HT-29 (cell line): Measurements from ENCODE around the gene ZFR. TPM values are rescaled to one million over a fixed set of nuclear protein-coding genes. Genes with fewer than 3 reads are reported as not detected.
"Not testable (repeated sequence)": the region's sequence is repeated elsewhere in the genome, so short reads cannot be mapped to it uniquely, and the experiment has no call there.

Experiments
- DNase-seq: peaks from one replicate; pipeline ENCODE4 v3.0.0-alpha.2; 2015; ENCODE audit warnings: low spot score
- total RNA-seq: library from RNA; depleted of rRNA; stranded (reverse); fragments of >200 nt; shearing (Covaris generic); gene quantifications from 2 replicates; pipeline ENCODE4 v1.2.3, GENCODE V29; 2014

The ZFR gene
- total RNA-seq, 1 experiment from 2014 or later, result 74.6 TPM

DNA sequence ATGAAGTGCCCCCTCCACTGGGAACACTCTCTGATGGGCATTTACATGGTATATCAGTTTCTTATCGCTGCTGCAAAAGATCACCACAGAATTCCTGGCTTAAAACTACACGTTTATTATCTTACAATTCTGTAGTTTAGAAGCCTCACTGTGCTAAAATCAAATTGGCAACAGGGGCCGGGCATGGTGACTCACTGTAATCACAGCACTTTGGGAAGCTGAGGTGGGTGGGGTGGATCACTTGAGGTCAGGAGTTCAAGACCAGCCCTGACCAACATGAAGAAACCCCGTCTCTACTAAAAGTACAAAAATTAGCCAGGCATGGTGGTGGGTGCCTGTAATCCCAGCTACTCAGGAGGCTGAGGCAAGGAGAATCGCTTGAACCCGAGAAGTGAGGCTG, 7.8 kb upstream of the ZFR start:
- not testable (repeated sequence) for DNase-seq

DNA sequence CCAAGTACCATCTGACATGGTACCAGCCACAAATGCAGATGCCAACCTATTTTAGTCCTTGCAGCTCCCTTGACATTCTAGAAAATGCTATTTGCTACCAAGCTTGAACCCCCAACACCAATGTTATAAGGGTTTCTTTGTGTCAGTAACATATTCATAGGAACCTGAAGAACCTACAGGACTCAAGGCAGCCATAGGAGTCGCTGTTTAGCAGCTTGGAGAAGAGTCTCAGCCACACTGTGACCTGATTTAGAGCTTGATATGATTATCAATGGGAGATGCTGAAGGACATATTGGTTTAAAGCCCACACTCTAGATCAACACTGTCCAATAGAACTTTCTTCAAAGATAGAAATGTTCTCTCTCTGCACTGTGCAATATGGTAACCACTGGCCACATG, 6.4 kb upstream of the ZFR start:
- DNase-seq, result peak; percentile 24

DNA sequence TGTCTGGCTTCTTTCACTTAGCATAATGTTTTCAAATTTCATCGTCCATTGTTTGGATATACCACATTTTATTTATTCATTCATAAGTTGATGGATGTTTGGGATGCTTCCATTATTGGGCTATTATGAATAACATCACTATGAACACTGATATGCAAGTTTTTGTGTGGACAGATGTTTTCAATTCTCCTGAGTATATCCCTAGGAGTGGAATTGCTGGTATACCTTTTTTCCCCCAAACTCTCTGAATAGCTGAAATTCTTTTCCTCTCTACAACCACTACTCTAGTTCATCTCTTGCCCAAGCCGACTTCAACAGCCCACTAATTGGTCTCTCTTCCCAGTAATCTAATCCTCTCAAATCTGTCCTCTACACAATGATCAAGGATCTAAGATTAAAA, 4.7 kb upstream of the ZFR start:
- DNase-seq, result no peak

DNA sequence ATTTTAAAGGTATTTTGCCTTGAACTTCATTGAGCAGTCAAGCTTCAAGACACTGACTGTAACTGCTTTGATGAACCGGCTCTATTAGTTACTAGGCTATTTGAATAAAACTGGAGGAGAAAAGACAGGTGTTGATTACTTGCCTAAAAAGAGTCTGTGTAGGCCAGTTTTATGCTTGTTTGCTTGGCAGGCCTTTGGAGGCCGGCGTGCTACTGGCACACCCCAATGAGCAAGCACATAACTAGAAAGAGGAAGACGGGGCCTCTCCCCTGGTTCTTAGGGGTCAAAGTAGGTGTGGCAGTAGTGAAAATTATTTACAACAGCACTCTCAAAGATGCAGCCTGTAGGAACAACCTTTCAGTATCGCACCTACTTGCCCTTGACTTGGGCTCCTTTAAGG, 2.1 kb upstream of the ZFR start:
- no peak for DNase-seq

DNA sequence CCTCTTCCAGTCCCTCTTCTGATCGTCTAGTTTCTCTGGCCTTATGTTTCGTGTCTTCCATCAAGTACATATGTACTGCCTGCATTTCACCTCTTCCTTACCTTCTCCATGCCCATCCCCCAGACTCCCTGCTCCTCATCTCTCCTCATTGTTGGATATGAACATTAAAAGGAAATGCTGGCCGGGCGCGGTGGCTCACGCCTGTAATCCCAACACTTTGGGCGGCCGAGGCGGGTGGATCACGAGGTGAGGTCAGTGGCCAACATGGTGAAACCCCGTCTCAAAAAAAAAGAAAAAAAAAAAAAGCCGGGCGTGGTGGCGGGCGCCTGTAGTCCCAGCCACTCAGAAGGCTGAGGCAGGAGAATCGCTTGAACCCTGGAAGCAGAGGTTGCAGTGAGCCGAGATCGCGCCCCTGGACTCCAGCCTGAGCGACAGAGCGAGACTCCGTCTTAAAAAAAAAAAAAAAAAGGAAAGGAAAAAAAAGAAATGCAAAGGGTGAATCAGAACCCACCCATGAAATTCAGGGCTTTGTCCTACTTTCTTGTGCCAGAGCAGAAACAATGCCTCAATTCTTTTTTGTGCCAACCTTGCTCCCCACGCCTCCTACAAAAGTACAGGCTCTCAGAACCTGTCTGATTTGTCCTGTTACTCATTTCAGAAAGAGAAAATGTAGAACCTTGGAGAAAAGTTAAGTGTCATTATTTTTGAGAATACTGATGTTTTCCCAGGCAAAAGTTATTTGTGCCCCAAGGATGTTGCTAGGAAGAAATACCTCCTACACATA, 1.5 kb upstream of the ZFR start:
- no peak for DNase-seq

DNA sequence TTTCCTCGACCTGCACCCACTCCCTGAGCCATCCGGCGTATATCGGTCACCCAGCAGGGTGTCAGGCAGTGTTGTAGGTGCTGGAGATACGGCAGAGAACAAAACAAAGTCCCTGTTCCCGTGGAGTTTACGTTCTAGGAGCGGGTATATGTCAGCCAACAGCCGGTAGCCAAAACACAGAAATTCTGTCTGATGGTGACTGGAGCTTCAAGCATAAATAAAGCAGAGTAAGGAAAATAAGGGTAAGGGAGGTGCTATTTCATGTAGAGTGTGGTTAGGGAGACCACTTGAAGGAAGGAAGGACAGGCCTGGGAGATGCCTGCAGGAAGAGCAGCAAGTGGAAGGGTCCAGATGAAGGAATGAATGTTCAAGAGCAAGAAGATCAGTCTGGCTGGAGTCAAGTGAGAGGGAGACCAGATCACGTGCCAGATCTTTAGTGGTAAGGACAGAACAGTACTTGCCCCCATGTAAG, 783 bp upstream of the ZFR start:
- no peak for DNase-seq

DNA sequence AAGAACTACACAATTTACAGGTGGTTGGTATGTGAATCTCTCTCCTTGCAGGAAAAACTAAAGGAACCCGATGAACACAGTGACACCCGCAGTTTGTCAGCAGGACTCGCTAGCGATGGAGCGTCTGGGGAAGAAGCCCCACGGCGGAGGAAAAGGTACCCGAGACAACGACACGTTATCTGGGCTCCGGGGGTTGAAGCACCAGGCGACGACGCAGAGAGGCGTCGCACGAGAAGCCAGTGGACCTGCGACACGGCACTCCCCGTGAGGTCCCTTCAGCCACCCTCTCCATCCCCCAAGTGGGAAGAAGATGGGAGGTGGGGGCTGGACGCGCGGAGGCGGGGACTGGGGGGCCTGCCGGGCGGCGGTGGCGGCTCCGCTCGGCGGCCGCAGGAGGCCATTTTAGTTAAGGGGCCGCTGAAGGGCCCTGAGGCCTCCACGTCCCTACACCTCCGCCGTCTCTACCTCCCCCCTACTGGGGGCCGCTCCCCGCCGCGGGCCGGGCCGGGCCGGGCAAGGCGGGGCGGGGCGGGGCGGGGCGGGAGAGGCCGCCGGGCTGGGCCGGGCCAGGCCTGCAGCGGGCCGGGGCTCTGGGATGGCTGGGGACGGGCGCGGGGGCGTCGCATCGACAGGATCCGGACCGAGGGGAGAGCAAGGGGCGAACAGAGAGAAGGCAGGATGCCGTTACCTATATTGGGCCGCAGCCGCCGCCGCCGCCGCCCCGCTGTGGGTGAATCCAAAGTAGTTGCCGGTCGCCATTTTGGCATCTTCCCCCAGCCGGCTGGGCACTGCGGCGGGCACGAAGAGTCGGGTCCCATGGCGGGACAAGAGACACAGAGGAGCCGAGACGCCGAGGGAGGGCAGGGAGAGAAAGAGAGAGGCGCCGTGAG, 754 bp downstream of the ZFR start:
- peak; percentile 67 for DNase-seq

DNA sequence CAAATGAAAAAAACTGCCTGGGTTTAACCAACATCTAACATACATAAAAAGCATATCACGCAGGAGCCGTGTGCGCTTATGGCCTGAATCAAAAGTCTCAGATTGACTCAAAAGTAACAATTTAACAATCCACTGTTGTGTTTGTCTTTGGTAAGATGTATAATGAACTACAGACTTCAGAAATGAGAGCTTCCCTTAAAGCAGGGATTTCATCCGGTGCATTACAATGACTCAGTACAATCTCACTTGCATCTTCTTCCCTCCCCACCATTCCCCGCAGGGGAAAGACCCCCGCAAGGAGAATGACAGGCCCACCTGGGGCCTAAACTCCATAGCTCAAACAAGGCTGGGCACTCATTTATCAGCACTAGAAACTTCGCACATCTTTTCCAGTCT, 1.4 kb downstream of the ZFR start:
- no peak for DNase-seq

DNA sequence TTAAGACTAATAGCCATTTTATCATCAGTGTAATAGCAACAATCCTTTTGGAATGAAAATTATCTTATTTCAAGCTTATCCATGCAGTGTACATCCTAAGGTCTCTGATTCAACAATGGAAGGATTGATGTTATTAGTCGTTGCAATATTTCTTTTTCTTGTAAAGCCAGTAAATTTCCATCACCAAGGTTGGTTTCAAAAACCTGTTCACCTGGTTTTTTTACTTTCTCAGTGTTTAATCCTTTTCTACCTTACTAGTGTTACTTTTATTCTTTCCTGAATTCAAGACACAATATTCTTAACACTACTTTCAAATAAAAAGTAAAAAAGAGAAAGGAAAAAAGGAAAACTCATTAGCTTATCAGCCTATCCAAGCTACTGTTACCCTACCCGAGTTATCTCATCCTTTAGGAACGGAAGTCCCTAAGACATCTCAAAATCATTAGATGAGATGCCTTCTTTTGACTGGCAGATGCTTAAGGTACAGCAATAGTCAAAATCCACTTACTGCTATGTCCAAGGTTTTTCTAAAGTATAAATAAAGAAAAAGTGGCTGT, 5.4 kb downstream of the ZFR start:
- peak; percentile 46 for DNase-seq

DNA sequence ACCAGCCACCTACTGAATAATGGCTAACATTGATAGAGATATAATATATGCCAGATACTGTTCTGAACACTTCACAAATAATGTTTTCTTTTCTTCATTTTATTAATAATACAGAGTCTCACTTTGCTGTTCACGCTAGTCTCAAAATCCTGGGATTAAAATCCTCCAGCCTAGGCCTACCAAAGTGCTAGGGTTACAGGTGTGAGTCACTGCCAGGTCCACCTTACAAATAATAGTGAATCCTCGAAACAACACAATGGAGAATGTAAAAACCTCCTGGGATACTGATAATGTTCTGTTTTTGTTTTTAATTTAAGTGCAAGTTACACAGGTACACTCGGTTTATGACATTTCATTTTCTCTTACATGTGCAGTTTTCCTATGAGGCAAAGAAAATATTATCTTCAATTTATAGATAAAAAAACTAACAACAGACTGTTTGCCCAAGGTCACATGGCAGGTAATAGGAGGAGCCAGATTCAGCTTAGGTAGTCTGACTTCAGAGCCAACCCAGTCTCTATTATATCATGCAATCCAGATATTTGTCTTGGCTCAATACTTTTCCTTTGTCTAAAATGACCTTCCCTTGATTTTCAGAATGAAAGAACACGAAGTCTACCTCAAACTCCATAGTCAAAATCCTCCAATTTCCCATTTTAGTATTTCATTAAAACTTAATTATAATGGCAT, 7.8 kb downstream of the ZFR start:
- no peak for DNase-seq

DNA sequence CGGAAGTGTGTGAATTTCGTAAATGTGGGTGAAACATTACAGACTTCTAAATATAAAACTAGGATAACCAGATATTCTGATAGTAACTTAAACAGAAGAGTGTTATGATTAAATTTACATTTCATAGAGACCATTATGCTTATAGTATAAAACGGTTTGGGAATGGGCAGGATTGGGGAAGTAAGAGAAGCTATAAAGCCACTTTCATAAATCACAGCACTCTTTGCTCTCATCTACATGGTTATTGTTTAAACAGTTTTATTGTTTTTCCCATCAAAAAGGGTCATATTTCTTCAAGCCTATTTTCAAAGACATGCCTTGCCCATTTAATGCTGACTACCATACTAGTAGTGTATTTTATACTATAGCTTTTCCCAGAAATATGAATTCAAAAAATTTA, 9.2 kb downstream of the ZFR start:
- no peak for DNase-seq

DNA sequence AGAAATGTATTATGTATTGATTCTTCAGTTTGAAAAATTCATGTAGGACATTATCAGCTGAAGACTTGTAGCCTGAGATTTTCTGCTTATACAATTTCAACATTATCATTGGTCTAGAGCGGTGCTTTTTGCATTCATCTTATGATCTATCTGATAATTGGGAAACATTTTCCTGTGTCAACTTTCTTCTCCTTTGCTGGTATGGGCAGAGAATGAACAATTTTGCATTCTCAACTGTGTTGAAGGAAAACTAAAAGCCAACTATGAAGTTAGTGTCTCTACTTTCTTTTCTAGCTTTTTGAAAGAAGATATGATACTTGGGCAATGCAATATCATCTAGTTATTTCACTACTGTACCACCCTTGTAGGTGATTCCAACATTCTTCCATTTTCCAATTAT, 10.3 kb downstream of the ZFR start:
- no peak for DNase-seq

DNA sequence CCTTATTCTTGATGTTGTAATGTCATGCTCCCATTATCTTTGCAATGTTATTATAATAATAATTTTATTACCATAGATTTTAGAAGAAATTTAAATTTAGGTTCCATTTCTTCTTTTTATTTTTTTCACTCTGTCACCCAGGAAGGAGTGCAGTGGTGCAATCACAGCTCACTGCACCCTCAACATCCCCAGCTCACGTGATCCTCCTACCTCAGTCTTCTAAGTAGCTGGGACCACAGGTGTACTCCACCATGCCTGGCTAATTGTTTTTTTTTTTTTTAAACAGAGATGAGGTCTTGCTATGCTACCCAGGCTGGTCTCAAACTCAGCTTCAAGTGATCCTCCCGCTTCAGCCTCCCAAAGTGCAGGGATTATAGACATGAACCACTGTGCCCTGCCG, 11.9 kb downstream of the ZFR start:
- no peak for DNase-seq

DNA sequence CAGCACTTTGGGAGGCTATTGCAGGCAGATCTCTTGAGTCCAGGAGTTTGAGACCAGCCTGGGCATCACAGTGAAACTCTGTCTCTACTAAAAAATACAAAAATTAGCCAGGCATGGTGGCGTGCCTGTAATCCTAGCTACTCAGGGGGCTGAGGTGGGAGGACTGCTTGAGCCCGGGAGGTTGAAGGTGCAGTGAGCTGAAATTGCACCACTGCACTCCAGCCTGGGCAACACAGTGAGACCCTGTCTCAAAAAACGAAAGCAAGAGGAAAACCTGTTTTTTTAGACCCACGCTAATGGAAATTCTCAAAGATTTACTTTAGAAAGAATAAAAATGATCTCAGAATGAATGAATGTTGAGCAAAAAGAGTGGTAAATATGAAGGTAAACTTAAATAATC, 13.7 kb downstream of the ZFR start:
- not testable (repeated sequence) for DNase-seq

DNA sequence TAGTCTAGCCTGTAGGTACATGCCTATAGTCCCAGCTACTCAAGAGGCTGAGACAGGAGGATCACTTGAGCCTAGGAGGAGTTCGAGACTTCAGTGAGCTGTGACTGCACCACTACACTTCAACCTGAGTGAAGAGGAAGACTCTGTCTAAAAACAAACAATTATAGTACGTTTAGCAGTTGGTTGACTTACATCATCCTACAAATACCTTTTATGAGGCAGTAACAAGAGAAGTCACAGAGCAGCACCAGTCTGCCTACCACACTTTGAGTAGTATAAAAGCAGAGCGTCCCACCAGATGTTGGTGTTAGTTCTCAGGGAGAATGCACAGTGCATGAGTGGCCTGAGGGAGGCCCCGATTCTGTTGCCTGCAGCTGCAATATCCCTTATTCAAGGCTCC, 16.1 kb downstream of the ZFR start:
- DNase-seq, result no peak

DNA sequence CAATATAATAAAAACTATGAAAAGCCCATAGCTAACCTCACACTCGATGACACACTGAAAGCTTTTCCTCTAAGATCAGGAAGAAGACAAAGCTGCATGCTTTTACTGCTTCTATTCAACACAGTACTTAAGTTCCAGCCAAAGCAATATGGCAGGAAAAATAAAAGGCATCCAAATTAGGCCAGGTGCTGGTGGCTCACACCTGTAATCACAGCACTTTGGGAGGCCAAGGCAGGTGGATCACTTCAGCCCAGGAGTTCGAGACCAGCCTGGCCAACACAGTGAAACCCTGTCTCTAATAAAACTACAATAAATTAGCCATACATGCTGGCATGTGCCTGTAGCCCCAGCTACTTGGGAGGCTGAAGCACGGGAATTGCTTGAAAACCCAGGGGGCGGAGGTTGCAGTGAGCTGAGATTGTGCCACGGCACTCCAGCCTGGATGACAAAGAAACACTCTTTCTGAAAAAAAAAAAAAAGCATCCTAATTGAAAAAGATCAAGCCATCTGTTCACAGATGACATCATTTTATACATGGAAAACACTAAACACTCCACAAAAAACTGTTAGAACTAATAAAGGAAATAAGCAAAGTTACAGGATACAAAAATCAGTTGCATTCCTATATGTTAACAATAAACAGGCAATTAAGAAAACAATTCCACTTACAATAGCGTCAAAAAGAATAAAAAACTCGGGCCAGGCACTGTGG, 17.9 kb downstream of the ZFR start:
- DNase-seq, result no peak

DNA sequence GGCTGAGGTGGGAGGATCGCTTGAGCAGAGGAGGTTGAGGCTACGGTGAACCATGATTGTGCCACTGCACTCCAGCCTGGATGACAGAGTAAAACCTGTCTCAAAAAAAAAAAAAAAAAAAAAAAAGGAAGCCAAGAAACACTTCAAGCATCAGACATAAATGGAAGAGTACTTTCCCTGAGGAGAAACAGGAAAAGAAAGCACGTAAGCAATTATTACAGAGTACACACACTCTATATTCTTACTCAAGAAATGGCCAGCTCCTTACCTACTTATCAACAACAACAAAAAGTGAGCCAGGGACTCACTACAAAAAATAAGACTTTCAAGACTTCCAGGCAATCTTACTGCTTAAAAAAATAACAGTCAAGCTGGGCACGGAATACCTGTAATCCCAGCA, 21.8 kb downstream of the ZFR start:
- DNase-seq, result no peak

DNA sequence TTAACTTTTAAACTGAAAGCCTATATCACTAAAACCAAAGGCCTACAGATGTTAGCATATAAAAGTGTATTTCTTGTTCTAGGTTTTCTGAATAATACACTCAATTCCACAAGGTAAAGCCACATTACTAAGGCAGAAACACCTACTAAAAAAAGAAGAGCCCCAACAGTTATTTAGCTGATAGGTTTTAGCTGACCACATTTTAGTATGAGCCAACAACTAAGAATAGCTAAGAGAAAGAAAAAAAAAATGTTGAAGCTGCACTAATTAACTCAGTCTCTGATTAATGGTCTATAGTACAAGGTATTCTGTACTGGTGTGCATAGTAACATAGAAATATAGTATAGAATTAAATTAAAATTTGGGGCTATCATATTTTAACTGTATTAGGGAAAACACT, 23.5 kb downstream of the ZFR start:
- DNase-seq, result no peak

DNA sequence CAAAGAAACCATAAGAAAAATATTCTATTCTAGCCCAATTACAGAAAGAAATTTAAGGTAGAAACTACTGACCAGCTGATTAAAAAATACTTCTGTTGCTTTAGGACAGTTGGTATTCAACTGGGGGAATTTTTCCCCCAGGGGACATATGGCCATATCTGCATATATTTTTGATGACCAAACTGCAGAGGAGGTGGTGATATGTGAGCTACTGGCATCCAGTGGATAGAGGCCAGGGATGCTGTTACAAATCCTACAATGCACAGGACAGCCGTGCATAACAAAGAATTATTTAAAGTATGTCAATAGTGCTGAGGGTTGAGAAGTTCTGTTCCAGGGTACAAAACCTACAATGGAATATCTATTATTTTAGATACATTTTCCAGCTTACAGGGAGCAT, 24.0 kb downstream of the ZFR start:
- DNase-seq, result no peak

DNA sequence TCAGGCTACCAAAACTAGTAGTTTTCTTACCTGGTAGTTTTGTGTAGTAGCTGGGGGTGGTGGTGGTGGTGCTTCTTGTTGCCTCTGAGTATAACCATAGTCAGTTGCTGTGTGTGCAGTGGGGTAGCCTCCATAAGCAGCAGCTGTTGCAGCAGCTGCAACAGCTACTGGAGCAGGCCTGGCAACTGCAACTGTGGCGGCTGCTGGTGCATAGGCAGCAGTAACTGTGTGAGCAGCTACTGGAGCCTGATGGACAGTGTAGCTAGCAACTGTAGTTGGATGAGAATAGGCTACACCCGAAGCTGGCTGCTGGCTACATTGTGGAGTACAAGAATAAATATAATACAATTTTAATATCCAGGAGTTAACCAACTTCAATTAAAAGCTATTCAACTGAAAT, 24.7 kb downstream of the ZFR start:
- DNase-seq, result no peak
